HCT116 (cell line): ENCODE results near the gene C16orf90. TPM values are rescaled to one million over a fixed set of nuclear protein-coding genes. Genes with fewer than 3 reads are reported as not detected.

ENCODE experiments used
- ATAC-seq: fragments of 200-7000 bp; cut with Tn5 transposase; 2 replicates; pipeline ENCODE4 v1.9.1; 2020; ENCODE audit warnings: mild to moderate bottlenecking, moderate library complexity
- BruUV-seq: library from RNA; stranded (reverse); fragments of 400-500 nt; replicated peaks from 2 replicates; lab custom pipeline; 2021; lab: Mats Ljungman, UMichigan
- CTCF ChIA-PET: fragments of 300-600 bp; sonication (Branson Sonifier 250); formaldehyde crosslinking; loops from one replicate; lab custom pipeline; 2021; ENCODE audit warnings: antibody characterized with exemption; lab: Charles Lee
- POLR2A ChIA-PET: fragments of 300-600, 350-600 bp; sonication (Branson Sonifier 250); formaldehyde crosslinking; loops from one replicate; lab custom pipeline; 2021; ENCODE audit warnings: antibody characterized with exemption; lab: Charles Lee
- RAD21 ChIA-PET, 2 experiments: fragments of 300-600 bp; sonication (Branson Sonifier 250); formaldehyde crosslinking; loops; one replicate each; lab custom pipeline; 2023; ENCODE audit warnings: low total read pairs in 2 of 2; ENCODE audit not compliant: uncharacterized antibody in 2 of 2, unreplicated experiment in 2 of 2, low non-redundant PET in 1 of 2; lab: Charles Lee
- DNase-seq: peaks from one replicate; pipeline ENCODE4 v3.0.0-alpha.2; 2010; ENCODE audit warnings: low read depth, low spot score
- H2AFZ ChIP-seq: fragments of 200-600 bp; shearing (Covaris generic), sonication (generic); 2 replicates; pipeline ENCODE4 v1.6.1; 2017; ENCODE audit warnings: low read depth, mixed run types, mixed read lengths, antibody characterized with exemption, low read length; ENCODE audit not compliant: poor library complexity, severe bottlenecking
- H3K27ac ChIP-seq: 2 replicates; pipeline ENCODE4 v1.5.1; 2012; ENCODE audit warnings: low read depth, low read length
- H3K27me3 ChIP-seq: fragments of 200-600 bp; sonication (generic); 2 replicates; pipeline ENCODE4 v1.6.1; 2016; ENCODE audit warnings: mixed run types, low read length, mixed read lengths; ENCODE audit not compliant: insufficient read depth
- H3K36me3 ChIP-seq, 2 experiments: fragments of 200-500 bp in 1 of 2; fragments of 200-600 bp in 1 of 2; sonication (Bioruptor generic) in 1 of 2; sonication (generic) in 1 of 2; 2 replicates each; pipeline versions ENCODE4 v1.5.1 to v1.6.1; 2014 to 2016; ENCODE audit warnings: low read length in 2 of 2, inconsistent platforms in 1 of 2, mixed read lengths in 1 of 2, mixed run types in 1 of 2; ENCODE audit not compliant: insufficient read depth in 2 of 2, control insufficient read depth in 1 of 2
- H3K4me1 ChIP-seq, 2 experiments: fragments of 200-600 bp in 1 of 2; sonication (generic) in 1 of 2; 2 replicates each; pipeline versions ENCODE4 v1.5.1 to v1.6.1; 2012 to 2017; ENCODE audit warnings: low read length in 2 of 2, inconsistent platforms in 1 of 2, mild to moderate bottlenecking in 1 of 2, mixed read lengths in 1 of 2, mixed run types in 1 of 2, moderate library complexity in 1 of 2; ENCODE audit not compliant: insufficient read depth in 2 of 2, control insufficient read depth in 1 of 2
- H3K4me2 ChIP-seq: fragments of 200-600 bp; sonication (generic); 2 replicates; pipeline ENCODE4 v1.6.1; 2017; ENCODE audit warnings: mixed run types, low read length, mixed read lengths
- H3K4me3 ChIP-seq, 2 experiments: fragments of 200-600 bp in 1 of 2; sonication (generic) in 1 of 2; replicated peaks in 1 of 2; 2 replicates each; pipeline ENCODE4 v1.5.1; 2011 to 2016; ENCODE audit warnings: low read length in 2 of 2, control low read depth in 1 of 2, low read depth in 1 of 2, mild to moderate bottlenecking in 1 of 2, mixed read lengths in 1 of 2, mixed run types in 1 of 2
- H3K79me2 ChIP-seq: fragments of 200-600 bp; sonication (generic); 2 replicates; pipeline ENCODE4 v1.6.1; 2017; ENCODE audit warnings: mild to moderate bottlenecking, mixed run types, low read length, moderate library complexity, mixed read lengths; ENCODE audit not compliant: insufficient read depth
- H3K9ac ChIP-seq: fragments of 200-600 bp; sonication (generic); 2 replicates; pipeline ENCODE4 v1.6.1; 2016; ENCODE audit warnings: low read length, mixed read lengths
- H3K9me2 ChIP-seq: fragments of 200-600 bp; sonication (generic), shearing (Covaris generic); 2 replicates; pipeline ENCODE4 v1.6.1; 2017; ENCODE audit warnings: mixed run types, mild to moderate bottlenecking, moderate library complexity; ENCODE audit not compliant: insufficient read depth
- H3K9me3 ChIP-seq, 2 experiments: fragments of 200-500 bp in 1 of 2; fragments of 200-600 bp in 1 of 2; sonication (Bioruptor generic) in 1 of 2; sonication (generic) in 1 of 2; 2 replicates each; pipeline ENCODE4 v1.6.1; 2014 to 2017; ENCODE audit warnings: low read length in 2 of 2, mixed read lengths in 2 of 2, inconsistent platforms in 1 of 2, low read depth in 1 of 2, mild to moderate bottlenecking in 1 of 2, mixed run types in 1 of 2, moderate library complexity in 1 of 2; ENCODE audit not compliant: control insufficient read depth in 1 of 2, insufficient read depth in 1 of 2
- H4K20me1 ChIP-seq: fragments of 200-600 bp; sonication (generic), shearing (Covaris generic); 2 replicates; pipeline ENCODE4 v1.6.1; 2017; ENCODE audit warnings: mixed run types, mild to moderate bottlenecking, moderate library complexity; ENCODE audit not compliant: insufficient read depth
- ATF3 ChIP-seq: IDR thresholded peaks from 2 replicates; pipeline ENCODE4 v1.6.1; 2012
- CBX3 ChIP-seq: IDR thresholded peaks from 2 replicates; pipeline ENCODE4 v1.6.1; 2012; ENCODE audit warnings: low read depth
- CEBPB ChIP-seq: IDR thresholded peaks from 2 replicates; pipeline ENCODE4 v1.6.1; 2012; ENCODE audit warnings: low read depth
- CTCF ChIP-seq, 3 experiments: fragments of 200-600 bp in 1 of 3; sonication (generic) in 1 of 3; IDR thresholded peaks in 2 of 3; conservative IDR thresholded peaks in 1 of 3; 2 replicates each; pipeline ENCODE4 v1.5.1; 2012 to 2017; ENCODE audit warnings: low read depth in 2 of 3, low read length in 2 of 3, antibody characterized with exemption in 1 of 3, borderline replicate concordance in 1 of 3, control low read depth in 1 of 3, mild to moderate bottlenecking in 1 of 3, mixed read lengths in 1 of 3, mixed run types in 1 of 3, moderate library complexity in 1 of 3; ENCODE audit not compliant: insufficient read depth in 1 of 3
- EGR1 ChIP-seq: IDR thresholded peaks from 2 replicates; pipeline ENCODE4 v1.6.1; 2012; ENCODE audit warnings: low read depth
- ELF1 ChIP-seq: IDR thresholded peaks from 2 replicates; pipeline ENCODE4 v1.6.1; 2012; ENCODE audit warnings: low read depth, borderline replicate concordance
- EZH2 ChIP-seq: fragments of 200-600 bp; sonication (generic); IDR thresholded peaks from 2 replicates; pipeline ENCODE4 v1.6.1; 2017; ENCODE audit warnings: antibody characterized with exemption, mixed run types
- EZH2phosphoT487 ChIP-seq: fragments of 200-600 bp; IDR thresholded peaks from 2 replicates; pipeline ENCODE4 v1.6.1; 2018; ENCODE audit warnings: antibody characterized with exemption, borderline replicate concordance
- JUND ChIP-seq: IDR thresholded peaks from 2 replicates; pipeline ENCODE4 v1.6.1; 2012
- POLR2A ChIP-seq: IDR thresholded peaks from 2 replicates; pipeline ENCODE4 v1.7.0; 2011; ENCODE audit warnings: borderline replicate concordance; ENCODE audit not compliant: insufficient read depth, insufficient read length; ENCODE audit errors: extremely low read depth
- RAD21 ChIP-seq: IDR thresholded peaks from 2 replicates; pipeline ENCODE4 v1.6.1; 2012; ENCODE audit warnings: low read depth, mild to moderate bottlenecking
- SP1 ChIP-seq: IDR thresholded peaks from 2 replicates; pipeline ENCODE4 v1.6.1; 2012; ENCODE audit warnings: low read depth
- SRF ChIP-seq: IDR thresholded peaks from 2 replicates; pipeline ENCODE4 v1.6.1; 2012; ENCODE audit warnings: low read depth
- TCF7L2 ChIP-seq: IDR thresholded peaks from 2 replicates; pipeline ENCODE4 v1.7.0; 2011; ENCODE audit warnings: borderline replicate concordance, inconsistent platforms; ENCODE audit not compliant: insufficient read depth, insufficient read length; ENCODE audit errors: extremely low read depth
- YY1 ChIP-seq: IDR thresholded peaks from 2 replicates; pipeline ENCODE4 v1.6.1; 2011; ENCODE audit warnings: low read length, low read depth, moderate library complexity, mild to moderate bottlenecking; ENCODE audit not compliant: insufficient replicate concordance; ENCODE audit errors: extremely low read depth
- ZBTB33 ChIP-seq: IDR thresholded peaks from 2 replicates; pipeline ENCODE4 v1.6.1; 2011; ENCODE audit warnings: mild to moderate bottlenecking, low read length, moderate library complexity; ENCODE audit not compliant: insufficient replicate concordance; ENCODE audit errors: extremely low read depth
- ZFX ChIP-seq: fragments of 450-650 bp; IDR thresholded peaks from 2 replicates; pipeline ENCODE4 v1.6.1; 2017
- ZNF274 ChIP-seq: fragments of 200-500 bp; sonication (Bioruptor generic); IDR thresholded peaks from 2 replicates; pipeline ENCODE4 v1.6.1; 2014; ENCODE audit warnings: mild to moderate bottlenecking, low read depth, low read length, inconsistent platforms
- intact Hi-C: fragments of 100-400 bp; cut with micrococcal nuclease; formaldehyde crosslinking; loops from 2 replicates; pipeline ENCODE4 v1.10.0; 2022
- total RNA-seq: library from RNA; stranded (reverse); gene quantifications from one replicate; pipeline ENCODE4 v1.2.1, GENCODE V29; 2021; ENCODE audit not compliant: unreplicated experiment

Gene C16orf90
- total RNA-seq, 1 experiment from 2014 or later = not detected

DNA sequence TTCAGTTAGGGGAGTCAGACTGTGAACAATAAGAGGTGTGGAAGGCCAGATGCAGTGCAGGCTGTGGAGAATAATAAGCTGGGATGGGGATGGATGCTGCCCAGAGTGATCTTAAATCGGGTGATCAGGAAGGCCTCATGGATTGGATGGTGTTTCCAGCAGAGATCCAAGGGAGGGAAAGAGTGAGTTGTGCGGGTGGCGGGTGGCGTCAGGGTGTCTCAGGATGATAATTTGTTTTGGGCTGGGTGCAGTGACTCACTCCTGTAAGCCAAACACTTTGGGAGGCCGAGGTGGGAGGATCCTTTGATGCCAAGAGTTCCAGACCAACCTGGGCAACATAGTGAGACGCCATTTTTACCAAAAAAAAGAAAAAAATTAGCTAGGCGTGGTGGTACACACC, 13.4 kb upstream of the C16orf90 start (continued):
- TF ChIP-seq ELF1 (no peak), SRF (no peak), JUND (no peak), ZNF274 (no peak), SP1 (no peak)

DNA sequence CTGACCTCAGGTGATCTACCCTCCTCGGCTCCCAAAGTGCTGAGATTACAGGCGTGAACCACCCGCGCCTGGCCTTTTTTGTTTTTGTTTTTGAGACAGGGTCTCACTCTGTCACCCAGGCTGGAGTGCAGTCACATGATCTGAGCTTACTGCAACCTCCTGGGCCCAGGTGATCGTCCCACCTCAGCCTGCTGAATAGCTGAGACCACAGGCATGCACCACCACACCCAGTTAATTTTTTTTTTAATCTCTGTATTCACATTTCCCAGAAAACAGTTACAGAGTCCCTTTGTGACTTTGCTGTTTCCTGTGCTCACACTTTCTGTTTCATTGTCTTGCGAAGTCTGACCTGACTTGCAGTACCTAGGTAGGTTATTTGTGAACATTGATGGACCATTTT, 8.2 kb upstream of the C16orf90 start:
- peak overlapping the region; percentile 31; the same call in 1 of the 2 replicates for H3K4me2 ChIP-seq
- no peak for TF ChIP-seq EGR1
- TF ChIP-seq ZBTB33 = no peak
- no peak for TF ChIP-seq POLR2A
- no peak for TF ChIP-seq CTCF (IDR thresholded peaks at IDR 0.05 in 2 of 3, conservative IDR thresholded peaks at IDR 0.05 in 1 of 3; ENCODE audit: borderline replicate concordance in 1 of 3, insufficient read depth in 1 of 3, low read depth in 2 of 3, low read length in 2 of 3)
- no peak for TF ChIP-seq EZH2phosphoT487
- TF ChIP-seq TCF7L2 = no peak
- TF ChIP-seq RAD21 = no peak
- no peak for TF ChIP-seq ZFX
- no peak for TF ChIP-seq ATF3
- no peak for TF ChIP-seq YY1
- no peak for TF ChIP-seq EZH2
- no peak for TF ChIP-seq SP1
- TF ChIP-seq CEBPB = no peak
- no peak for TF ChIP-seq CBX3
- H3K4me3 ChIP-seq = no peak overlapping the region
- intact Hi-C loops = no loop called here
- ChIA-PET RAD21 (no interaction called here), CTCF (no interaction called here), POLR2A (no interaction called here)
- H3K27ac ChIP-seq = no peak overlapping the region; the same call in 1 of the 2 replicates
- DNase-seq (no peak), ATAC-seq (no peak)
- no peak overlapping the region for H3K9ac ChIP-seq
- H4K20me1 ChIP-seq = no peaks in the 10 kb centered on the region
- peaks cover 21 to 23% of the 10 kb centered on the region in 2 experiments for H3K4me1 ChIP-seq
- H3K9me3 ChIP-seq = no peaks in the 10 kb centered on the region
- peaks cover 14% of the 10 kb centered on the region; the same call in 1 of the 2 replicates for H3K79me2 ChIP-seq
- no peaks in the 10 kb centered on the region for H3K27me3 ChIP-seq
- no TSS peak for BruUV-seq
- no peaks in the 10 kb centered on the region for H3K9me2 ChIP-seq
- no peak overlapping the region for H2AFZ ChIP-seq
- no peaks in the 10 kb centered on the region for H3K36me3 ChIP-seq
